Stimulated activated CD4-positive, alpha-beta T cell treated with anti-CD3 and anti-CD28 coated beads, Interleukin-12 subunit alpha, Interleukin-12 subunit beta, amount 100 ng/mL, for 48 hours (primary cell): ENCODE data around the gene TRPM2.
A peak's percentile ranks its signal among the peaks of the same experiment; 100 is the strongest.

Experiments
- DNase-seq, 3 donors: peaks; one replicate each; pipeline ENCODE4 v3.0.0-alpha.2; 2020; ENCODE audit warnings: low read depth in 2 of 3, low spot score in 1 of 3

TRPM2 gene

DNA sequence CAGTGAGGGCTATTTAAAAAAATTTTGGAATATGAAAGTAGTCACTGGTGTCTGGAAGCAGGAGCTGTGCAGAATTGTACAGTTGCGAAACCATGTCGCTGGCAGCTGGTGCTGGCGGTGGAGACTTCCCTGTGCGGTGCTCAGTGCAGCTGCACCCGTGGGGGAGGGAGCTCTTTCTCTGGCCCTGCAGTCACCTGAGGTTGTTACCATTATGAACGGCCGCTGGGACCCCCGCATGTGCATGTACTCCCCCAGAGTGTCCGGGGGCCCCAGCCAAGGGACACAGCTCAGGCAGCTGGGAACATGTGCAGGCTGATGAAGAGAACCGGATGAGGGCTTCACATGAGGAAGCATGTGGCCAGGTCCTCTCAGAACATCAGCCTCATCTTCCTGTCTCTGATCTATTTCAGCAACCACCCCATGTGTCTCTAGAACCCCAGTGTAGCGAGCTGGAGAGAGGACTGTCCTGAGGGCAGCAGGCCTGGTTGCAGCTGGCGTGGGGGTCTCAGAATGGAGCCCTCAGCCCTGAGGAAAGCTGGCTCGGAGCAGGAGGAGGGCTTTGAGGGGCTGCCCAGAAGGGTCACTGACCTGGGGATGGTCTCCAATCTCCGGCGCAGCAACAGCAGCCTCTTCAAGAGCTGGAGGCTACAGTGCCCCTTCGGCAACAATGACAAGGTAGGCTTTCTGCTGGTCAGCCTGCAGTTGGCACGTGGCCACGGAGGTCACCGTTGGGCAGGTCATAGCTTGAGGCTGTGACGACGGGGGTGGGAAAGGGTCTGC, at the start of gene TRPM2:
TSS of gene TRPM2 (plus strand) at position 431 of the 780 bp plus-strand sequence. CDS start at position 511, 80 bp downstream.
- DNase-seq, result no peak

GRCh38 chr21:44304011-44304616, 49.3 kb upstream of the TRPM2 start:
- DNase-seq, result no peak

- peak in 1 of 3 donors; percentile 20 for DNase-seq
These were observed 48.5 kb upstream of the TRPM2 start for GRCh38 chr21:44304877-44305293.

GRCh38 chr21:44305691-44306090, 47.7 kb upstream of the TRPM2 start:
- DNase-seq, result no peak

DNA sequence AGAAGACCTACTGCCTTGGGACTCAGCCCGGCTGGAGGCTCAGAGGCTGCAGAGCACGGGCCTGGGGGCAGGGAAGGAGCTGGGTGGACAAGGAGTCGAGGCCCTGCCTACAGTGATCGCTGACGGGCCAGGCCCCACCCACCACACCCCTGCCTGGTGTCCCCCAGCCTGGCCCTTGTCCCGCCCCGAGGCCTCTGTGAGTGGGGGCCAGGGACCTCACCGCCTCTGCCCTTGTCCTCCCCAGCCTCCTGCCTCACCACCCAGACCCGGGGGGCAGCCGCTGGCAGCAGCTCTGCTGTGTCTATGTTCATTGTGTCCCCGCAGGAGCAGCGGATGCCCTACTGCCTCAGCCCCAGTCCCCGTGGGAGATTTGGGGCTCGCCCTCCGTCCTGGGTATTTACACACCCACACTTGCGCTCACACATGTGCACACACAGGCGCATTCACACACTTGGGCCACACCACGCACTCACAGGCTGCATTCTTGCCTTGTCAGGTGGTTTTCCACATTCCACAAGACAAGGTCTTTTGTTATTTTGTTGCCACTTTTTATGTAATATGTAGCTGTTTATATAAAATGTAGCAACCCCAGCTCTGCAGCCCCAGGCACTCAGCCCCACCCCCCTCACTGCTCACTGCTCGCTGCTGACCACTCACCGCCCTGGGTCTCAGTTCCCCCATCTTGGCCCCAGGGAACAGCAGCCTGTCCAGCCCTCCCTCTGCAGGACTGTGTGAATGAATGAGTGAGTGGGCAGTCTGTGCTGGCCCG, 46.3 kb upstream of the TRPM2 start:
- DNase-seq, result no peak

DNA sequence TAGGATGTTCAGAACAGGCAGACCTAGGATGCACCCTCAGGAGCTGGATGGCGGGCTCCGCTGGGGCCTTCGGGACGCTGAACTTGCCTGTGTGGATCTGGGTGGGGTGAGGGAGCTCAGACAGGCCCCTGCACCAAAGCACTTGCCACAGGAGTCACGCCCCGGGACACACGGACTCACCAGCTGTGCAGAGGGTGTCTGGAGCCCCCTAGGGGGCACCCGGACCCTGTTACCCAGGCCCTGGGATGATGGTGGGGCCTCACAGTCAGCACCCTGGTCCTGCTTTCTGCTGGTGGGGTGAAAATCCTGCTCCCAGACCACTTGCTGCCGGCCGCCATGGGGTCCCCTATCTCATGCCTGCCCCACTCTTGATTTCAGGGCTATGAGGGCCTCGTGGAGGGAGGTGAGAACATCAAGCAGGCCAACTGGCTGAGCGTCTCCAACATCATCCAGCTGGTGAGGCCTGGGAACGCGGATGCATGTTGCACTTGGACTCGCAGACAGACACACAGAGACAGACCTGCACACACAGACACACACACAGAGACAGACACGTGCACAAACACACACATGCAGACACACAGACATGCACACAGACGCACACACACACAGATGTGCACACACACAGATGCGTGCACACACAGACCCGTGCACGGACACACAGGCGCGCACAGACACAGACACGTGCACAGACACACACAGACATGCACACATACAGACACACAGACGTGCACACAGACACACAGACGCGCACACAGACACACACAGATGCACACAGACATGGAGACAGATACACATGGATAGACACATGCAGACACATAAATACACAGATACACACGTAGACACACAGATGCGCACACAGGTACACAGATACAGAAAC, 42.6 kb upstream of the TRPM2 start:
- no peak for DNase-seq

DNA sequence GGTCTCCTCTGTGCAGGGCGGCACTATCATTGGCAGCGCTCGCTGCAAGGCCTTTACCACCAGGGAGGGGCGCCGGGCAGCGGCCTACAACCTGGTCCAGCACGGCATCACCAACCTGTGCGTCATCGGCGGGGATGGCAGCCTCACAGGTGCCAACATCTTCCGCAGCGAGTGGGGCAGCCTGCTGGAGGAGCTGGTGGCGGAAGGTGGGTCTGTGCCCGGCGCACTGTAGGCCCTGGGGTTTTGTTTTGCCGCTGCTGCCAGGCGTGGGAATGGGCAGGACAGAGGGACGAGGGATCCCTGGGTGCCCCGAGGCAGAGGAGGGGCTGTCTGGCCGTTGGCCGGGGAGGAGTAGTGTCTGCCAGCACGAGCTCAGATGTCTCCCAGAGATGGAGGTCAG, 41.3 kb upstream of the TRPM2 start:
- no peak for DNase-seq

- DNase-seq, result no peak
These were observed 40.7 kb upstream of the TRPM2 start for GRCh38 chr21:44312716-44313115.

- no peak for DNase-seq
These were observed 40.0 kb upstream of the TRPM2 start for GRCh38 chr21:44313451-44313850.

GRCh38 chr21:44314128-44314527, 39.3 kb upstream of the TRPM2 start:
- no peak for DNase-seq

DNA sequence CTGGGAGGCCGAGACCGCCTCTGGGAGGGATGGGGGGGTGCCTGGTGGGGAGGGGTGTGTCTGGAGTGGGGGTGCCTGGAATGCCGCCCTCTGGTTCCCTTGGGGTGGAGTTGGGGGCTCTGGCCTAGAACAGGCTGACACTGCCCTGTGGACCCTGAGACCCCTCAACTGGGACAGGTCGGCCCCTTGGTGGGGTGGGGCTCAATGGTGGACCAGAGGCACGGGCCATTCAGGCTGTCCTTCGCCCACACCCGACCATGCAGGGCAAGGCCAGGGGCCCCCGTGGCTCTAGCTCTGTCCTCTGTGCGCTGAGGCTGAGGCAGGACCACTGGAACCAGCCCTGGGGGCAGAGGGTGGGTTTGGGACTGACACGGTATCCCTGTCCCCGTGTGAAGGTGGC, 38.9 kb upstream of the TRPM2 start:
- no peak for DNase-seq

DNA sequence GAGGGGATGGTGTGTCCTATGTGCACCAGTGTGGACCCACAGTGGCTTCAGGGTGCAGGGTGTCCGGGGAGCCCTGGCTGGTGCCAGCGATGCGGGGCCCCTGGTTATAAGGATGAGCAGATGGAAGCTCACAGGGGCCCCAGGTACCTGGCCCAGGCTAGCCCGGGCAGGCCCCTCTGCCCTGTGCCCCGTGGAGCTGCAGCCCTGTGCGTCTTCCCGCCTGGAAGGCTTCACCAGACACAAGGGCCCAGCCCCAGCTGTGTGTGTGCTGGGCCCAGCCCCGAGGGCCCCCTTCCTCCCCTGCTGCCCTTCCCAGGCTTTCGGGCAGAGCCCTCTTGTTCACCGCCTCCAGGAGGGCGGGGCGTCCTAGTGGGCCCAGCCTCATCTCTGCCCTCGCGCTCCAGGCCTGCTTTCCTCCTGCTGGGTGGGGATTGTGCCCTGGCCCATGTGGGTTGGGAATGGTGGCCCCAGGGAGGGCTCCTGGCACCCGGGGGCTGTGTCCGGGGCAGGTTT, 37.7 kb upstream of the TRPM2 start:
- DNase-seq, result no peak

DNA sequence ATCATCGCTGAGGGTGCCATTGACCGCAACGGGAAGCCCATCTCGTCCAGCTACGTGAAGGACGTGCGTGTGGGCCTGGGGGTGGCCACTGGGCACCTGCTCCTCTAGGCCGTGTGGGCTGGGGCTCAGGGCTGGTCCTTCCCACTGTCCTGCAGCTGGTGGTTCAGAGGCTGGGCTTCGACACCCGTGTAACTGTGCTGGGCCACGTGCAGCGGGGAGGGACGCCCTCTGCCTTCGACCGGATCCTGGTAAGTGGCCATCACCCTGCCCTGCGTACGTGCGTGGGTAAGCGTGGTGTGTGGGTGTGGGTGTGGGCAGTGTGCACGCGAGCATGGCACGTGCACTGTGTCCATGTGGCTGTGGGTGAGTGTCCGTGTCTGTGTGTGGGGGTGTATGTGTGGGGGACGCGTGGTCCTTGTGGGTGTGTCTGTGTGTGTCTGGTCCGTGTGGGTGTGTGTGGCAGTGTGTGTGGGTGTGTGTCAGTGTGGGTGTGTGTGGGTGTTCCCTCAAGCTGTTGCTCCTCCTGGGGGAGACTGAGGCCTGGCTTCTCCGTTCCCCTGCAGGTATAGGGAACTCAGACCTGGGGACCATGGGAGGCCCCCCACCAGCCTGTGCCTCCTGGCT, 37.0 kb upstream of the TRPM2 start:
- no peak for DNase-seq

DNA sequence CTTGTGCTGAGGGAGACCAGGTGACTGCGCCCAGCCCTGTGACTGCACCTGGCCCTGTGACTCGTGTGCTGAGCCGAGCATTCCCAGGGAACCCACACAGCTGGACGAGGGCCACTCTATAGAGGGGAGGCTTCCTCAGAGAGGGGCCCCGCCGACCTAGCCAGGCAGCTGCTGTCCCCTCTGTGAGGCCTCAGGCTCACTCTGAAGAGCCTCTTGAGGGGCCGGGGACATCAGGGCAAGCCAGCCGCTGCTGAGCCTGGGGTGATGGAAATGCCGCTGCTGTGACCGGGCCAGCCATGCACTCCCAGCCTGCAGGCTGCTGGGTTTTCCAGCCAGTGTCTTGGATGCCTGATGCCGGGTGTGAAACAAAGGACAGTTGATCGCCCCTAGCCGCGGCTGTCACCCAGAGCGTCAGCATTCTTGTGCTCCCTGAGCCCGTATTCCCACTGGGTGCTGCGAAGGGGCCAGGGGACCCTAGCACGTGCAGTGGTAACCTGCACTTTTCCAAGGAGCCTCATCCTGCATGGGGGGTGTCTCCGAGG, 36.1 kb upstream of the TRPM2 start:
- DNase-seq, result no peak

DNA sequence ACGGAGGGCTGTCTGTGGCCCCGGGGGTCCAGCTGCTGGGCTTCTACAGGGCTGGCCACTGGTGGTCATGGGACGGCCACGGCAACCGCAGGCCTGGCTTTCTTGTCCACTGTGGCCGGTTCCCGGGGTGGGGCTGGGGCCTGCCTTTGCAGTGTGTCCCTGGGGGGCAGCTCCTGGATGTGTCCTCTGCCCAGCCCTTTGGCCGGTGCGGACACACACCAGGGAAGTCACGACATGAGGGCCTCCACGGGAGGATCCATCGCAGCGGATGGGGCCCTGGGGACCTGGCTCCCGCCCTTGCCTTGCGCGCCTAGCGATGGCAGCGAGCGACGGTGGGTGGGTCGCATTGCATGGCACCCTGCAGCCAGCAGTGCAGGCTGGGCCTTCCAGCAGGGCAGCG, 35.5 kb upstream of the TRPM2 start:
- no peak for DNase-seq

DNA sequence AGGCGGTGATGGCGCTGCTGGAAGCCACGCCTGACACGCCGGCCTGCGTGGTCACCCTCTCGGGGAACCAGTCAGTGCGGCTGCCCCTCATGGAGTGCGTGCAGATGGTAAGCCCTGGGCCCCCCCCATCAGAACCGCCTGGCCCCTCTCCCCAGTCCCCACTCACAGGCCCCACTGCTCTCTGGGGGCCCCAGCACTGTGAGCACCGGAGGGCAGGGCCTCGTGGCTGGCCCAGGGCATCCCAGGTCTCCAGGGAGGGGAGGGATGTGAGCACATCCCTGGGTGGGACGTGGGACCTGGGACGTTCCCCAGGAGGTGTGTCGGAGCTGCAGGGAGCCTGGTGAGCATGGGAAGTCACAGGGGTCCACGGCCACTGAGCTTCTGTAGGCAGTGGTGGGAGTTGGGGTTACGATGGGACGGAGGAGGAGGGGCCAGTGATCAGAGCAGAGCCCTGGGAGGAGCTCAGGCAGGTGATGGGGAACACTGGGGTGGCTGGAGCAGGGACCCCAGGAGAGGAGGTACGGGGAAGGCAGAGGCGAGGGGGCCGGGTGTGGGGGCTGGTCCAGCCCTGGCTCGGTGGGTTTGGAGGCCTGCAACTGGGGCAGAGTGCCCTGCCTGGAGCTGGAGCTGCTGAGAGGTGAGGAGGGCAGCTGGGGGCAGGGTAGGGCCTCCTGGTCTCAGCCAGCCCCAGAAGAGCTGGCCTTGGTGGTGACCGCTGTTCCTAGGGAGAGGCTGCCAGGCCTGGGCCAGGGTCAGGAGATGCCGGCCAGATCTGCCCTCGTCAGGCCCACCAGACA, 34.7 kb upstream of the TRPM2 start:
- no peak for DNase-seq

- DNase-seq, result no peak
These were observed 33.9 kb upstream of the TRPM2 start for GRCh38 chr21:44319407-44320065.

DNA sequence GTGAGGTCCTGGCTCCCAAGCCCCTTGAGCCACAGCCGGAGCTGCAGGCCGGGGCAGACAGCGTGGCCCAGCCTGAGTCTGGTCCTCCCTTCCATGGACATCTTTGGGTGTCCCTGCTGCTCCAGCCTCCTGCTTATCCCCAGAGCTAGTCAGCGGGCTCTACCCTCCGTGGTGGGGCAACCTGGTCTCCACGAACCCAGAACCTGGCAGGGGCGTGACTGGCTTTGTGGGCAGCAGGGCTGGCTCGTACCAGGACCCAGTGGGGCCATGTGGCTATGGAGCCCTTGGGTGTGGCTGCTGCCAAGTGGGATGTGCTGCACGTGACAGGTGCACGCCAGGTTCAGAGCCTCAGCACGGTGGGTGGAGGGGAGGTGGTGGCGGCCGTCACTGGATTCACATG, 32.6 kb upstream of the TRPM2 start:
- DNase-seq, result no peak
